IMR-90 (cell line): Measurements from ENCODE around the gene FAM83F.

Experiments used
- CEBPB ChIP-seq: IDR thresholded peaks from 2 replicates; pipeline ENCODE4 v1.6.1; 2012; ENCODE audit warnings: low read depth, low read length, improper control_type of control experiment
- MAFK ChIP-seq: IDR thresholded peaks from 2 replicates; pipeline ENCODE4 v1.6.1; 2012; ENCODE audit warnings: low read depth, low read length, improper control_type of control experiment
- MXI1 ChIP-seq: IDR thresholded peaks from 2 replicates; pipeline ENCODE4 v1.6.1; 2012; ENCODE audit warnings: low read depth, mild to moderate bottlenecking, low read length, moderate library complexity, borderline replicate concordance
- POLR2A ChIP-seq: IDR thresholded peaks from 2 replicates; pipeline ENCODE4 v1.6.1; 2012; ENCODE audit warnings: mild to moderate bottlenecking, low read depth, low read length
- RAD21 ChIP-seq: IDR thresholded peaks from 2 replicates; pipeline ENCODE4 v1.6.1; 2012; ENCODE audit warnings: low read length, improper control_type of control experiment
- TF ChIP-seq, protein P1 (sequence below): conservative IDR thresholded peaks from 2 replicates; pipeline ENCODE4 v1.5.1; 2012; ENCODE audit warnings: mild to moderate bottlenecking, low read depth, low read length, improper control_type of control experiment

DNA sequence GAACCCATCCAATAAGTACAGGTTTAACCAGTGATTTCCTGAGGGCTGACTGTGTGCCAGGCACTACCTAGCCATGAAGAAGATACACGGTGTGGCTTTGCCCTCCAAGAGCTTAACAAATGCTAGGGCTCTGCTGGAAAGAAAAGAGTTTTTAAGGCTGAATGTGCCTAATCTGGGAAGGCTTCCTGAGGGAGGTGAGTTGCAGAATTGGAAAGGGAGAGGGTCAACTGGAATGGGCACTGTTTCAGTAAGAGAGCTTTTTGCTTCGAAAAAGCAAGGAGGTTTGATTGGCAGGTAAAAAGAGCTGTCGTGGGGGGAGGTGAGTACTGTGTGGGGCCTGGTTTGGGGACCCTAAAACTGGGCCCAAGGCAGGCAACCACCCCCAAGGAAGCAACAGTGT lies 2.7 kb downstream of the FAM83F start:
- TF ChIP-seq, protein P1, sequence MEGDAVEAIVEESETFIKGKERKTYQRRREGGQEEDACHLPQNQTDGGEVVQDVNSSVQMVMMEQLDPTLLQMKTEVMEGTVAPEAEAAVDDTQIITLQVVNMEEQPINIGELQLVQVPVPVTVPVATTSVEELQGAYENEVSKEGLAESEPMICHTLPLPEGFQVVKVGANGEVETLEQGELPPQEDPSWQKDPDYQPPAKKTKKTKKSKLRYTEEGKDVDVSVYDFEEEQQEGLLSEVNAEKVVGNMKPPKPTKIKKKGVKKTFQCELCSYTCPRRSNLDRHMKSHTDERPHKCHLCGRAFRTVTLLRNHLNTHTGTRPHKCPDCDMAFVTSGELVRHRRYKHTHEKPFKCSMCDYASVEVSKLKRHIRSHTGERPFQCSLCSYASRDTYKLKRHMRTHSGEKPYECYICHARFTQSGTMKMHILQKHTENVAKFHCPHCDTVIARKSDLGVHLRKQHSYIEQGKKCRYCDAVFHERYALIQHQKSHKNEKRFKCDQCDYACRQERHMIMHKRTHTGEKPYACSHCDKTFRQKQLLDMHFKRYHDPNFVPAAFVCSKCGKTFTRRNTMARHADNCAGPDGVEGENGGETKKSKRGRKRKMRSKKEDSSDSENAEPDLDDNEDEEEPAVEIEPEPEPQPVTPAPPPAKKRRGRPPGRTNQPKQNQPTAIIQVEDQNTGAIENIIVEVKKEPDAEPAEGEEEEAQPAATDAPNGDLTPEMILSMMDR: no peak
- TF ChIP-seq MAFK: no peak
- TF ChIP-seq POLR2A: no peak
- TF ChIP-seq MXI1: no peak
- TF ChIP-seq CEBPB: no peak
- no peak for TF ChIP-seq RAD21
